HG02870 (cell line): ENCODE results near the gene TMEM147.

Source experiments
- ATAC-seq: cut with Tn5 transposase; IDR thresholded peaks from one replicate; pipeline ENCODE4 v1.9.1; 2021; ENCODE audit warnings: mild to moderate bottlenecking, moderate library complexity; ENCODE audit not compliant: unreplicated experiment

Gene TMEM147

DNA sequence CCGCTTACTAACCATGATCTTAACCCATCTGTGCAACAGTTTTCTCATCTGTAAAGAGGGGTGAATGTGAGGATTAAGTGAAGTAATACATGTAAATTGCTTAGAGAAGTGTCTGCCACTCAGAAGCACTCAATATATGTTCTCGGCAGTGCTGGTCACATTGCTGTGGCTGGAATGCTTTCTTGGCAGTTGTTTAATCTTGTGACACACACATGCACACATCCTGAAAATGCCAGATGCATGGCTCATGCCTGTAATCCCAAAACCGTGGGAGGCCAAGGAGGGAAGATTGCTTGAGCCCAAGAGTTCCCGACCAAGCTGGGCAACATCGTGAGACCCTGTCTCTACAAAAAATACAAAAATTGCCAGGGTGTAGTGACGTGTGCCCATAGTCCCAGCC is 27.1 kb upstream of the TMEM147 start:
- no peak for ATAC-seq

DNA sequence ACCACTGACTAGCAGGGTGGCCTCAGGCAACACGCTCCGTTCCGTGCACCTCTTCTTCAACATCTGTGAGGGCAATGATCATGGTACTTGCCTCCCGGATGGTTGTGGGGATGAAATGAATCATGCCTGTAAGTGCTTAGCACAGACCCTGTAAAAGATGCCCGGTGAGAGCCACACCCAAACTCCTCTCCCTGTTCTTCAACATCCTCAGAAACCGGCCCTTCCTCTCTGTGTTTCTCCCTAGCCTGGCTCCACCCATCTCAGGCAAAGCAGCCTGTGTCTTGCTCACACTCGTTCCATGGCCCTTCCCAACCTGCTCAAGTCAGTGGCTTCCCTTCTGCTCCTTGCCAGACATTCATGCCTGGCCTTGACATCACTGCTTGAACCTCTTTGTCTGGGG is 26.1 kb upstream of the TMEM147 start:
- ATAC-seq, result no peak

DNA sequence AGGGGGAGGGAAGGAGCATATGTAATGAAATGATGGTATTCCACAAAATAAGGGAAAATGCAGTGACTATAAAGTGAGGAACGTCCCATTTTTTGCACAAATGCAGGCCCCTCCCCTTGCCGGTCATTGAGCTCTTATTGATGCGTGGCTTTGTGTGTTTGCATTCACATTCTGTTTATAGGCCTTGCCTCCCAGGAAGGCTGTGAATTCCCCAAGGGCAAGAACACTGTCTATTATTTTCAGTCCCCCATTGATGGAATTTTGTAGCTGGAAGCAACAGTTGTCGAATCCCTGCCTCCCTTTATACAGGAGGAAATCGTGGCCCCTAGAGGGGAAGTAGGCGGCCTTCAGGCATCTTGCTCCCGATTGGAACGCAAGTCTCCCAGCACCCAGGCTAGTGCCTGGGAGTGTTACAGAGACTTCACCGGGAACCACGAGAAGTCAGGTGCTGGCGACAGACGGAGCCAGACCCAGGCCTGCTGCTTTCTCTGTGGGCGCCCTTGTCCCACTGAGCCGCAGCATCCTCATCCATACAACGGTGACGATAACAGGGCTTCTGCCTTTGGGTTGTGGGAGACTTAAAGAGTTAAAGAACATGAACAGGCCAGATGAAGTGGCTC is 24.2 kb upstream of the TMEM147 start:
- no peak for ATAC-seq

DNA sequence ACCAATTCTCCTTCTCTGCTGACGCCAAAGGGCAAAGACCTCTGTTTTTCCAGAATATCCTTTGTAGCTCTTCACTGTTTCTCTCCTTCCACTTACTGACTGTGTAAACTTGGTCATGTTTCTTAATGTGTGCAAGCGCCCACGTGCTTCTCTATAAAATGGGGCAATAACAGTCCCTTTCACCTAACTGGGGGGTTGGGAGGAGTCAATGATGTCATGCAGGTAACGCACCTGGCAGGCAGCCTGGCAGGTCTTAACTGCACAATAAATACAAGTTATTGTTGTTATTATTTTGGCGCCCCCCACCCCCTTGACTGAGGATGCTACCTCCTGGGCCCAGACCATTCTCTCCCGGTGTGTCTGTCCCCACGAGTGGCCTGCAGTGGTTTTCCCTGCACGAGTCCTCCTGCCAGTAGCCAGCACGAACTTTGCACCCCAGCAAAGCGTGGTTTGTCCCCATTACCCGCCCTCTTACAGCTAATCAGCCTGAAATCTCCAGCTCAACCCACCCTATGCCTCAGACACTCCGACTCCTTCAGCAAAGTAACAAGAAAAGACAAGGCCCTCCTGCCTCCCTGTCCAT is 22.6 kb upstream of the TMEM147 start:
- no peak for ATAC-seq

DNA sequence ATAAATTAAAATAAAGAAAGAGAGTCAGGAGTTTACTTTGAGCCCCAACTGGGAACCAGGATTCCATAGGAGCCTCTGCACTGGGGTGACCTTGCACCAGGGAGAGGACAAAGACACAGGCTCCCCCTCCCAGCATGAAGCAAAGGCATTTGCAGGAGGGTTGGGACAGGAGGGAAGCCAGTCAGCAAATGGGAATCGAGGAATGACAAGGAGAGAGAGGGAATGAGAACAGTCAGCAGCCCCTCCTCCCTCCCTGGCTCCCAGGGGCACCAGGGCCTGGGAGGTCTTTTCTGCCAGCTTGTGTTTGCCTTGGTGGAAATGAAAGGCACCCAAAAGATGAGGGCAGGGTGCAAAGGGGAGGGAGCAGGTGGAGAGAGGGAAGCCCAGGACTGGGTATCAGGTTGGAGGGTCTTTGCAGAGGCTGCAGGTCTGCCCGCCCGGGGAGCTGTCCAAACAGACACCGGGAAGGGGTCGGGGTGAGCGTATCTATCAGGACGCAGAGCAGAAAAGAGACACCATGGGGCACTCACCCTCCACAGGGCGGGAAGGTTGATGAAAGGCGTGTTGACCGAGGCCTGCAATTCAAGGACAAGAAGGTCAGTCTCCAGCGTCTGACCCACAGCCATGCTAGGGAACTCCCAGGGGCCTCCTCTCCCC is 21.1 kb upstream of the TMEM147 start:
- ATAC-seq, result no peak

DNA sequence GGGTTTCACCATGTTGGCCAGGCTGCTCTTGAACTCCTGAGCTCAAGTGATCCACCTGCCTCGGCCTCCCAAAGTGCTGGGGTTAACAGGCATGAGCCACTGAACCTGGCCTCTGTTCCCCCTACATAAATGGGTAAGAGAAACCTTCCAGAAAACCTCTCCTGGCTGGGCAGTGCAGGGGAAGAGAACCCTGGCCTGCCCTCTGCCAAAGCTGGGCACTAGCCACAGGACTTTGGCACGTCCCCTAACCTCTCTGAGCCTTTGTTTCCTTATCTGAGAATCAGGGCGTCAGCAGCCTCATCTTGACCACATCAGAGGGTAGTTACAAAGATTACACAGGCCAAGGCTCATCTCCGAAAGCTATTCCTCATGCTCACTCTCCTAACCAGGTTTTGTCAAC is 19.6 kb upstream of the TMEM147 start:
- no peak for ATAC-seq

DNA sequence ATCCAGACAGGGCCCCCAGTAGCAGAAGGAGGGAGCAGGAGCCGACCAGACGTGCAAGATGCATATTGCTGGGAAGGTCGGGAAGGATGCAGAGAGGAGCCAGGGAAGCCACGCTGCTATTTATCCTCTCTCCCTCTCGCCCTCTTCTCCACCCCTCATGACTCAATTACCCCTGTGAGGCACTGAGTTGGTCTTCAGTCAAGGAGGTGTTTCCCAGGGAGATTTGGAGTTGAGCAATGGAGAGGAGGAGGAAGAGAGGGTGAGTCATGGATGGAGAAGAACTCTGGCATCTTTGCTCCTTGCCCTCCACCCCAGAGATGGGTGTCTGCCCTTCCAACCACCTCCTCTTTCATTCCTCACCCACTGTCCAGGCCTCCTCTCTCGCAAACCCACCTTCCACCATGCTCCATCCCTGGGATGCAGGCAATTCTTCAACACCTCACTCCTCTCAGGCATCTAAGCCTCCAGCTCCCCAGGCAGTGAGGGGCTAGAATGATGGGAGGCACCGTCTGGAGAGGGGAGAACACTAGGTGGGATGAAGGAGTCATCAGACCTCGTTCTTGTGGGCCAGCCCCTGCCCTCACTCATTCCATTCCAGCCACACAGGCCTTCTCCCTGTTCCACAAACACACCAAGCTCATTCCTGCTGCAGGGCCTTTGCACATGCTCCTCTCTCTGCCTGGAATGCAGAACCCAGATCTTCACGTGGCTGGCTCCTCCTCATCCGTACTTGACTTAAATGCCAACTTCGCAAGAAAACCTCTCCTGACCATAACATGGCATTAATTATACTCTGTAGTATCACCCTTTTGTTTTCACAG is 17.0 kb upstream of the TMEM147 start, which contains the start of gene SBSN:
SBSN (minus strand) TSS at position 94 of the 821 bp plus-strand sequence; CDS start at position 64, 30 bp downstream.
- ATAC-seq, result no peak

DNA sequence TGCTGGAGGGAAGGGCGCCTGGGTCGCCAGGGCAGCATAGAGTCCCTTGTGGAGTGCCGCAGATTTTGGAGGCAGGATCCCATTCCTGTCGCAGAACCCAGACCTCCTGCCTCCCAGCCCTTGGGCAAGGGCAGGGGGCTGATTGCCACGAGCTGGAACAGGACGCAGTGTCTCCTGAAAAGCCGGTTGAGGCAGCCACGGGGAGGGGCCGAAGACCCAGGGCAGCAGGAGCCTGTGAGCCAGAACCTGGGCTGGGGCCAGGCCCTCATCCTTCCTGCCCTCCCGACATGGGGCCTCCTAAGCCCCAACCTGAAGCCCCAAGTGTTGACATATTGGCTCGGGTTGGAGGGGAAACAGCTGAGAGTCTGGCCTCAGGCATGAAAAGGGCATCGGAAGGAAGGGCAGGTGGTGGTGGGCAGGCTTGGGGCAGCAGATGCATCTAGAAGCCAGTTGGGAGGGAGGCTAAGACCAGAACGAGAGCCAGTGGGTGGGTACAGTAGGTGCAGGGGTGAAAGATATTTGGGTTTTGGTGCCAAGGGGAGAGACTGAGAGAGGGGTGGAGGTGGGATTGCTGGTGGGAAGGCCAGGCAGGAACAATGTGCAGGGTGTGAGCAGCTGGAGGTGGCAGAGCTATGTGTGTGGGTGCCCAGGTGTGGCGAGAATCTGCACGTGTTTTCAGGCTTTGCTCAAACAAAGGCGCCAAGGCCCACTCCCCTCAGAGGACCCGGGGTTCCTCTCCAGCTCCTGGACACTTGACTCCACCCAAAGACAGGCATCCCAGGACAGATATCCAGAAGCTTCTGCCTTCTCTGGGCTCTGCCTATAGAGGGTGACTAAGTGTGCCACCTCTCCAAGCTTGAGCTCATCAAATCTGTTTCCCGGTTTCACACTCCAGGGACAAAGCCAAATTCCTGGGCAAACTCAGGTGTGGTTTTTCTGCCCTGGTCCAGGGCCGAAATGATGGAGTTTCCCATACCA is 15.9 kb upstream of the TMEM147 start:
- ATAC-seq, result no peak

DNA sequence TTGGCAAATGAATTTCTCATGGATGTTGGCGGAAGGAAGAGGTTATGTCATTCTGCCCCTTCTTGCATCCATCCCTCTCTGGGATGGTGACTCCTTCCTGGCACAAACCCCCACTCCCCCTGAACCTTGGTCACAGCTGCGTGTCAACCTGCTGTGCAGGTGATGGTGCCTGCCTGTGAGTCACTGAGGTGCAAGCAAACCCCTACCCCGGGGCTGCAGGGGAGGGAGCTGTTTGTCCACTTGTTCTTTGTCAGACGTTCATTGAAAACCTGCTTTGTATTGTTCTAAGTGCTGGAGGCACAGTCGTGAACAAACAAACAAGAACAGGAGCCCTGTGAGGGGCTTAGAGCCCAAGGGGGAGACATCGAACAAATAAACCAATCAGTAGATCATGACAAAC is 14.1 kb upstream of the TMEM147 start:
- ATAC-seq, result no peak

DNA sequence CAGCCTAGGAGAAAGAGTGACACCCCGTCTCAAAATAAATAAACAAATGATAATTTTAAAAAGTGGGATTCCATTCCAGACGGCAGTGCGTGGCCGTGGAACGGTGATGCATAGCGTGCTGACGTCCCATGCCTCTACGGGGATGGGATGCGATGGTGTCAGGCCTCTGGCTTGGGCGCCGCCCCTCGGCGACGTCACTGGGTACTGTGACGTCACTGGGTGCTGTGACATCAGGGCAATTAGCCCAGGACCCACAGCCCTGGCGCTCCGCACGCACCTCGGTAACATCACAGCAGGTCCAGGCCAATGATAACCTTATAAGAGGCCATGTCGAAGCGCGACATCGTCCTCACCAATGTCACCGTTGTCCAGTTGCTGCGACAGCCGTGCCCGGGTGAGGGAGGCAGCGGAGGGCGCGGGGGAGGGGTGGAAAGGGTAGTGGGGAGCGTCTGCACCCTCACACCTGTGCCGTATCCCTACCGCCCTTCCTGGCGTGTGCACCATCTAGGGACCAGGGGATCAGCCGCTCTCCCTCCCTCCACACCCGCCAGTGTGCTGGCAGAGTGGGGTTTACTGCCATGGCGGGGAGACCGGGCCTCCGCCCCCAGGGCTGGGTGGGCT is 12.1 kb upstream of the TMEM147 start, which contains the start of gene GAPDHS:
GAPDHS (plus strand) TSS at position 256 of the 621 bp plus-strand sequence; CDS start at position 328, 72 bp downstream.
- ATAC-seq, result no peak

DNA sequence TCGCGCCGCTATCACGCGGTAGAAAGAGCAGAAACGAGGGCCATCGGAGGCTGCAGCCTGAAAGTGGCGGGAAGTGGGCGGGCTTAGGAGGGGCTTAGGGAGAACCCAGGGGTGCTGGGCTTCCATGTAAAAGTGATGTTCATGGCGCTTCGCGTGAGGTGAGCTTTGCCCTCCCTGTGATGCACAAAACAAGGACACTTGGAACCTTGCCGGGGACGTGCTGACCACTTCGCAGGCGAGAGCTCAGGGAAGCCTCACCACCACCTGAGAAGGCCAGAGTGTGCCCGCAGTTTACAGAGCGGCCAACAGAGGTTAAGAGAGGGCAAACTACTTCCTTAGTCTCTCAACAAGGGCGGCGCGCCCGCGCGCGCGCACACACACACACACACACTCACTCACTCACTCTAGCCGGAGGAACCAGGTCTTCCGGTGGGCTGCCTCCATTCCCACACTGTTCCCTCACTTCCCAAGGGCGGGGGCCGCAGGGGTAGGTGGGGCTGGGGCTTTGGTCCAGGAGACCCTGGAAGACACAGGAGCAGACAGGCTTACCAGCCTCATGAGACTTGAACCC is 11.5 kb upstream of the TMEM147 start:
- no peak for ATAC-seq

DNA sequence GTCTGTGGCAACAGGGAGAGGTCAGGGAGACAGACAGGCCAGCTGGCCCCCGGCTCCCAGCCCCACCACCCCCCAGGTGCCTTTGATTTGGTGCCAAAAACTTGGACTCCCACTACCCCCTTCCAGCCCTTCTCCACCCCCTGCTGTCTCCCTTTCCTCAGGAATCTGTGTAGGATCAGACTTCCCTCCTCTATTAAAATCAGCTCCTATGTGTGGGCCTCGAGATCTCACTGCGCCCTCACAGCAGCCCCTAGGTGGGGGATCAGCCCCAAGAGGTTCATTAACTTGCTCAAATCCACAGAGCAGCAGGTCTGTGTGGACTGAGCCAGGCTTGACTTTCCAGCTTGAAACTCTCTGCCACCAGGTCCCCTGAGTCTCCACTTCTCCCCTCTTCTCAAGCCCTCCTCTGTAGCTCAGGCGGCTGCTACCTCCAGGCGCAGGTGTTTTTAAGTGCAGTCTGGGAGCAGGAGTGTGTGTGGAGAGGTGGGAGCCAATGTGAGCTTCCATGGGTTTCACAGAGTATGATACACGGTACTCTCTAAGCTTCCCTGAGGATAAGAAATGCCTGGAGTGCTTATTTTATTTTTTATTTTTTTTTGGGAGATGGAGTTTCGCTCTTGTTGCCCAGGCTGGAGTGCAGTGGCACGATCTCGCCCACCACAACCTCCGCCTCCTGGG is 10.5 kb upstream of the TMEM147 start:
- ATAC-seq, result no peak

DNA sequence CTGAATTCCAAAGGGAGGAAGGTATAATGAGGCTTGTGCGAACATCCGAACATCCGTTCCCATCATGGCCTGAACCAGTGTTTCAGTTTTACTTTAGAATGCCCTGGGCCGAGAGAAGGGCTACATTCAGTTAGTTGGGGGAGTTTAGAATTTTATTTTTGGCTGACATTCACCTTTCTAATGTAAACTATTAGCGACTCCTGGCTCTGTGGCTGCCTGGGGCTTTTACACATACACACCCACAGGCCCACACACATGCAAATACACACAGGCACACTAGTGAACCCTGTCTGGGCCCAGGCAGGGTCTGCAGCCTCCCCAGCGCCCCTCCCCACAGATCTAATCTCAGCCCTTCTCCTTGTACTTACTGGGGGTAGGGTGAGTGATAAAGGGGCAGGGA is 6.1 kb upstream of the TMEM147 start:
- no peak for ATAC-seq

DNA sequence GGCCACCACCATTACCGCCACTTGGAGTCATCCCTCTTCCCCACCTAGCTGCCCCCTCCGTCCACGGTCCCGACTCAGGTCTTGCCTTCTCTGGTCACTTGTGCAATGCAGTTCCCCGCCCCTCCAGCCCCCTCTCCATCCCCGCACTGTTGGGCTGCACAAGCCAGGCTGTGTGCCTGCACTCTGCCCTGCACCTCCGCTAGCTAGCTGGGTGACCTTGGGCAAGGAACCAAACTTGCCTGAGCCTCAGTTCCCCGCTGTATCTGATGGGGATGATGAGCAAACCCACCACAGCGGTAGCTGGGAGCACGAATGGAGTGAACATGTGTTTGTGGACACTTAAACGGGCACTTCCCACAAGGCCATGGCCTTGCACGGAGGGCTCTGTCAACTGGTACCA is 5.6 kb upstream of the TMEM147 start:
- ATAC-seq, result no peak

DNA sequence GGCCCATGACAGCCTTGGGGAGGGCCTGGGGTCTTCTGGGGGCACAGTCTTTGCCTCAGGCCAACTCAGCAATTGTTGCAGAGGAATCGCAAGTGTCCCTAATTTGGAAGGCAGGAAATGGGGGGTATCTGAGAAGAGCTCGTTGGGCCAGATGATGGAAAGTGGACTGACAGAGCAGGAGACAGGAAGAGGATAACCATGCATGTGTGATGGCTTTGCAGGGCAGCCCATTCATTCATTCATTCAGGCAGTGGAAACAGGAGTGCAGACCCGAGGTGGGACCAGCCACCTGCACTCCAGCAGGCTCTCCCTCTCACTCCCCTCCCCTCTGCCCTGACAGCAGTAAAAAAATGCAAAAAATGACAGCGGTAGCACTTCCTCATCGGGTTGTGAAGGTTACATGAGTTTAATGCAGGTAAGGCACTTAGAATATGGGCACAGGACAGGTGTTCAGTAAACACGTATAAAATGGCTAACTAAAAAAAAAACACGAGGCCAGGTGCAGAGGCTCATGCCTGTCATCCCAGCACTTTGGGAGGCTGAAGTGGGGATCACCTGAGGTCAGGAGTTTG is 5.0 kb upstream of the TMEM147 start:
- no peak for ATAC-seq

DNA sequence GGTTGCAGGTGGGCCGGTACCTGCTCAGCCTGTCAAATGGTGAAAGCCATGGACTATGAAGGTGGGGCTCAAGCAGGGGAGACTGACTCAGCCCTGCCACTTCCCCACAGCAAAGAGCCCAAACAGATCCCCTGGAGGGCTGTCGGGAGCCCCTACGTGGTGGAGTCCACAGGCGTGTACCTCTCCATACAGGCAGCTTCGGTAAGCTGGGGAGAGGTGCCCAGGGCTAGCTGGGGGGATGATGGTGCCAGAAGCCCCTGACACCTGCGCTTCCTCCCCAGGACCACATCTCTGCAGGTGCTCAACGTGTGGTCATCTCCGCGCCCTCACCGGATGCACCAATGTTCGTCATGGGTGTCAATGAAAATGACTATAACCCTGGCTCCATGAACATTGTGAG is 3.2 kb upstream of the TMEM147 start:
- no peak for ATAC-seq

DNA sequence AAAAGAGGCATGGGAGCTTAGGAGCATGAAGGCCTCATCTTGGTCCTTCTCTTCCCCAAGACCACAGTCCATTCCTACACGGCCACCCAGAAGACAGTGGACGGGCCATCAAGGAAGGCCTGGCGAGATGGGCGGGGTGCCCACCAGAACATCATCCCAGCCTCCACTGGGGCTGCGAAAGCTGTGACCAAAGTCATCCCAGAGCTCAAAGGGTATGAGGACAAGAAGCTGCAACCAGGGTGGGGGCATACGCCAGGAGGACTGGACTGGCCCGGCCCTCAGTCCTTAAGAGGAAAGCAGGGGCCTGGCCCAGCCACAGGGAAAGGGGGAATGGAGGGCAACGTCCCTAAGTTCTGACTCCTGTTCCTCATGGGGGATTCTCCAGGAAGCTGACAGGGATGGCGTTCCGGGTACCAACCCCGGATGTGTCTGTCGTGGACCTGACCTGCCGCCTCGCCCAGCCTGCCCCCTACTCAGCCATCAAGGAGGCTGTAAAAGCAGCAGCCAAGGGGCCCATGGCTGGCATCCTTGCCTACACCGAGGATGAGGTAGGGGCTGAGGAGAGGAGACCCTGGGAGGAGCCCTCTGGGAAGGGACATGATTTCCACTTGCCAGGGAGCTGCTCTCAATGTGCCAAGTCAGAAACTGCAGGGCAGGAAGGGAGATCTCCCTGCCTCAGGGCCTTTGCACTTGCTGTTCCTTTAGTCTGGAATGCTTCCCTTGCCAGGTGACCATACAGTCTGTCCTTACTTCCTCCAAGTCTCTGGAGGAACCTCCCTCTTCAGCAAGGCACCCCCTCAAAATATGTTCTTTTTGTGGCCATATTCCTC is 1.9 kb upstream of the TMEM147 start:
- no peak for ATAC-seq
